DOHH2 (cell line): ENCODE results near the gene TNRC6C.

Experiments used
- CTCF ChIP-seq: fragments of 200-600 bp; sonication (generic); IDR thresholded peaks from one replicate; pipeline ENCODE4 v1.5.1; 2014; ENCODE audit warnings: antibody characterized with exemption, mild to moderate bottlenecking, low read depth, low read length; ENCODE audit not compliant: poor library complexity, severe bottlenecking
- EZH2phosphoT487 ChIP-seq: fragments of 200-600 bp; sonication (generic); IDR thresholded peaks from 2 replicates; pipeline ENCODE4 v1.6.1; 2017; ENCODE audit warnings: borderline replicate concordance, mild to moderate bottlenecking, antibody characterized with exemption, low read length, moderate library complexity, mixed read lengths

GRCh38 chr17:77926981-77927380 lies 31.5 kb upstream of the TNRC6C start:
- no peak for TF ChIP-seq CTCF
- no peak for TF ChIP-seq EZH2phosphoT487
